LNCaP clone FGC (cell line): Measurements from ENCODE around the gene PHLDA2.
A peak's percentile ranks its signal among the peaks of the same experiment; 100 is the strongest.

Source experiments
- DNase-seq: peaks from one replicate; pipeline ENCODE4 v3.0.0-alpha.2; 2011; ENCODE audit warnings: low read depth
- H3K4me3 ChIP-seq: 2 replicates; pipeline ENCODE4 v1.5.1; 2011; ENCODE audit warnings: mild to moderate bottlenecking, low read depth, low read length, control low read depth
- CTCF ChIP-seq: IDR thresholded peaks from 2 replicates; pipeline ENCODE4 v1.5.1; 2012; ENCODE audit warnings: mild to moderate bottlenecking; ENCODE audit not compliant: control insufficient read depth, insufficient read depth; ENCODE audit errors: extremely low read depth

PHLDA2 gene

DNA sequence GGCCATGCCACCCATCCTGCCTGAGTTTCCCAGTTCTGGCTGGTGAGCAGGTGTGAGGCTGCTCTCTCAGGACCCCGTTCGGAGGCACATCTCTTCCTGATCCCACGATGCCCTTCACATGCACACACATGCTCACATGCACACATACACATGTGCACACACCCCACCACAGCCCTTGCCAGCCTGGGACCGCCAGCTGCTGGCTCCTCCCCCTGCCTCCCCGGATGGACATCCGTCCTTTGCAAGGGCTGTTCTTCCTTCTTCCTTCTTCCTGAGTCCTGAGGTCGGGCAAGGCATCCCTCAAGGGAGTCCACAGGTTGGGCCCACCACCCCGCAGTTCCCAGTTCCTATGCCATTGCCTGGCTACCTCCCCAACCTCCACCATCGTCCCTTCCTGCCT, 33.2 kb downstream of the PHLDA2 start:
- no peak for TF ChIP-seq CTCF

DNA sequence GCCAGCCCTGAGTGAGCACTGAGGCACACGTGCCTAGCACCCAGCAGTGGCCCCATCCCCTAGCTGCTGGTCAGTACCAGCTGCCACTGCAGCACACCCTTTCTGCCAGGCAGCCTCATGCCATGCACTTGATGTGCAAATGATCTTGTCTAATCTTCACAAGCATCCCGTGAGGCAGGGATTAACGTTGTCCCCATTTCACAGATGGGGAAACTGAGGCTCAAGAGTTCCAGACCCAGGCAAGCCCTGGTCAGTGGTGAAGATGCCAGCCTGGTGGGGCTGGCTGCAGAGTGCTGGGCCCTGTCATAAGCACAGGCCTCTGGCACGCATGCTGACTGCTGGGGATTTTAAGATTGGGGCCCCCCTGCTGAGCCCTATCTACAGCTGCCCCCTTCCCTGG, 35.3 kb downstream of the PHLDA2 start:
- TF ChIP-seq CTCF: no peak
- DNase-seq: no peak
- no peak overlapping the region for H3K4me3 ChIP-seq

More for the DNA sequence above, 33.2 kb downstream of the PHLDA2 start:
- H3K4me3 ChIP-seq: no peak overlapping the region
- no peak for DNase-seq

DNA sequence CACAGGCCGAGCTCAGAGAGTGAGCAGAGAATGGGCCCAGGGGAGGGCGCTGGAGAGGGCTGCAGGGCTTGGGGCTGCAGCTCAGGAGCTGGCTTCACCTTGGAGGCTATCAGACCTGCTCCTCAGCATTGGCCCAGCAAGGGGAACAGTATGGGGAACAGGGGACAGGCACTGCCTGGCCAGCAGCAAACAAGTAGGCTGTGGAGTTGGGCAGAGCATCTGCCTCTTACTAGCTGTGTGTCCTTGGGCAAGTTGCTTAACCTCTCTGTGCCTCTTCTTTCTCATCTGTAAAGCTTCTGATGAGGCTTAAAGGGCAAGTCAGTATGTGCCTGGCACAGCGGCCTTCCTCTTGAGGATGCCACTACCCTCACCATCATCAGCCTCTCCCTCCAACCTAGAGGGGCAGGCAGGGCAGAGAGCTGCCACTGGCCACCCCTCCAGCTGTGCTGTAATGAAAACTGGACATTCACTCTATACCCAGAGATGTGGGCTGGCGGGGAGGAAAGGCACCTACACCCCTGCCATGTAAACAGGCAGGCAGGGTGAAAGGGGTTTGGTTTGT, 36.2 kb downstream of the PHLDA2 start:
- no peak for TF ChIP-seq CTCF
- no peak overlapping the region for H3K4me3 ChIP-seq
- no peak for DNase-seq

- TF ChIP-seq CTCF: peak; percentile 79
- DNase-seq: no peak
- no peak overlapping the region for H3K4me3 ChIP-seq
Observed at GRCh38 chr11:2892215-2892966, 36.8 kb downstream of the PHLDA2 start.

GRCh38 chr11:2891326-2892214, 37.6 kb downstream of the PHLDA2 start:
- no peak overlapping the region for H3K4me3 ChIP-seq
- DNase-seq: no peak
- 0 out of 2 replicates have a peak, but pooled peaks have one; percentile 2 for TF ChIP-seq CTCF

DNA sequence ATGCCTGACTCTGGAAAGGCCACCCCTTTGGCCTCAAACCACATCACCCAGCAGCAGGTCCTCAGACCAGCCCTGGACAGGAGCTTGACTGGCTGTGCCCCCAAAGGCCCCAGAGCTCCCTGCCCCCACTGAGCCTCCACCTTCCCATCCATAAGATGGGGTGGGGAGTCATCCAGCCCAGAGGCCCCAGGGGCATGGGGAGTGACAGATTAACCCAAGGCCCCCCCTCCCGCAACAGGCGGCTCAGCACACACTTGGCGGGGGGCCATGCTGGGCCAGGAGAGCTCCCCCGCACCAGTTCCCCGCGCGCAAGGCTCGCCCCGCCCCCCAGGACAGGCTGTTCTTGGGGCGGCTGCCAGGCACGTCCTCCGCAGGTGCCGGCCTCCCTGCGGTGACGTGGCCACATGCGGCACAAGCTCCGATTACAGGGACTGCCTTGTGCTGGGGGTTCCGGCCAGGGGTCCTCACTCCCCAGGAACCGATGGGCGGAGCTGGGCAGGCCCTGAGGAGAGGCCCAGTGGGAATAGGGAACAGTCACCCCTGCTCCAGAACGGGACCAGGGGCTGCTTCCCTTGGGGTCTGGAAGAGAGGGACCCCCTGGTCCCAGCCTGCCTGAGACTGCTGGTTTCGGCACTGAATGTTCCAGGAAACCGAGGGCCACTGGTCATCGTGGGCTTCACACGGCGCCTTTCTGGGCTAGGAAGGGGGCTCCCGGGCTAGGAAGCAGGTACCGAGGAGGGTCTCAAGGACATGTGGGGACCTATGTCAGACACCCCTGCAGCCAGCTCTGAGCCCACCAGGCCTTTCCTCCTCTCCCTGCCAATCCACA, 38.5 kb downstream of the PHLDA2 start:
- H3K4me3 ChIP-seq: peak overlapping the region; percentile 10; the same call in 1 of the 2 replicates
- TF ChIP-seq CTCF: no peak
- DNase-seq: no peak
